Measurements from ENCODE around the gene FLNB. TPM values are rescaled to one million over a fixed set of nuclear protein-coding genes. Genes with fewer than 3 reads are reported as not detected.

FLNB gene
- total RNA-seq, 4 donors from 2014 or later: 265 to 345 (median 277) TPM

DNA sequence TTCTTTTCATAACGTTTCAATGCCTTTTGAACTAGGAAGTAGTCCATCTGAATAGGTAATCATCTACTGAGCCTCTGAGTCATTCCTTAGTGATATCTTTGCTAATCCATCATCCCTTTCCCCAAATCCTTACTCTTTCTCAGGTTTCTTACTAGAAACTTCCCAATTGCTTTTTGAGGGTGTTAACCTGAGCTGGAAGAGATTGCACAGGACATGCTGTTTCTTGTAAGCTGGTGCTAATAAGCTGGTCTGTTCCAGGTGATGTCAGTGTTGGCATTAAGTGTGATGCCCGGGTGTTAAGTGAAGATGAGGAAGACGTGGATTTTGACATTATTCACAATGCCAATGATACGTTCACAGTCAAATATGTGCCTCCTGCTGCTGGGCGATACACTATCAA, 101.5 kb downstream of the FLNB start:
- no peak for DNase-seq (ENCODE audit: low spot score in 2 of 2)
- no peaks in the 10 kb centered on the region for H3K9me3 ChIP-seq
- H3K27ac ChIP-seq: no peak overlapping the region
- TF ChIP-seq POLR2A (IDR thresholded peaks at IDR 0.05) (no peak), EP300 (IDR thresholded peaks at IDR 0.05) (no peak)
- TF ChIP-seq, protein P1, sequence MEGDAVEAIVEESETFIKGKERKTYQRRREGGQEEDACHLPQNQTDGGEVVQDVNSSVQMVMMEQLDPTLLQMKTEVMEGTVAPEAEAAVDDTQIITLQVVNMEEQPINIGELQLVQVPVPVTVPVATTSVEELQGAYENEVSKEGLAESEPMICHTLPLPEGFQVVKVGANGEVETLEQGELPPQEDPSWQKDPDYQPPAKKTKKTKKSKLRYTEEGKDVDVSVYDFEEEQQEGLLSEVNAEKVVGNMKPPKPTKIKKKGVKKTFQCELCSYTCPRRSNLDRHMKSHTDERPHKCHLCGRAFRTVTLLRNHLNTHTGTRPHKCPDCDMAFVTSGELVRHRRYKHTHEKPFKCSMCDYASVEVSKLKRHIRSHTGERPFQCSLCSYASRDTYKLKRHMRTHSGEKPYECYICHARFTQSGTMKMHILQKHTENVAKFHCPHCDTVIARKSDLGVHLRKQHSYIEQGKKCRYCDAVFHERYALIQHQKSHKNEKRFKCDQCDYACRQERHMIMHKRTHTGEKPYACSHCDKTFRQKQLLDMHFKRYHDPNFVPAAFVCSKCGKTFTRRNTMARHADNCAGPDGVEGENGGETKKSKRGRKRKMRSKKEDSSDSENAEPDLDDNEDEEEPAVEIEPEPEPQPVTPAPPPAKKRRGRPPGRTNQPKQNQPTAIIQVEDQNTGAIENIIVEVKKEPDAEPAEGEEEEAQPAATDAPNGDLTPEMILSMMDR (IDR thresholded peaks at IDR 0.05): no peak
- H3K36me3 ChIP-seq: peaks cover 6 to 94% (median 10%) of the 10 kb centered on the region in 3 donors
- H3K4me3 ChIP-seq: no peak overlapping the region
- 84 to 90% methylated on average over 5 of the region's 5 CpGs for WGBS, 2 donors
- no peaks in the 10 kb centered on the region for H3K27me3 ChIP-seq
- H3K4me1 ChIP-seq: peaks cover 0 to 3% (median 0%) of the 10 kb centered on the region in 4 donors

DNA sequence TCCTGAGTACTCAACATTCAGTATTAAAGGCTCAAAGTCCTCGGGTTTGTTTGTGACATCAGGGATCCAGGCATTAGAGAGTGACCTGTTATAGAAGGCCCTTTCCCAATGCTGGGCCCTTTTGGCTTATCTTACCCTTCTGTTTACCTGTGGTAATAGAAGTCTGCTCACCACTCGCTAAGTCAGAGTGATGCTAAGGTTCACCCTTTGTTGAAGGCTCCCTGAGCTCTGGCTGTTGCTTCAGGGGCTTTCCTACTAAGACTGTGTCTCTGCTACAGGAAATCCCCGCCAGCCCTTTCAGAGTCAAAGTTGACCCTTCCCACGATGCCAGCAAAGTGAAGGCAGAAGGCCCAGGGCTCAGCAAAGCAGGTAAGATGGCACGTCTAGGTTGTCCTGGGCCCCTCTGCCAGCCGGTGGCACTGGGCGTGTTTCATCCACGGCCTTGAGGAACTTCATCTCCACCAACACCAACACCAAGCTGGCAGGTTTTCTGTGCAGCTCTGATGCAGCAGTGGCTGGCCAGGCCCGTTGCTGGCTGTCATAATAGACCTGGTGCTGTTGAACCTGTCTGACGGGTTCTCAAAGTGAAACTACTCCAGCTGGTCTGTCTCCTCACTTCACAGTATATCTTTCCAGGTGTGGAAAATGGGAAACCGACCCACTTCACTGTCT, 103.4 kb downstream of the FLNB start:
- WGBS, 2 donors: 85 to 92% methylated on average over 11 of the region's 11 CpGs
- TF ChIP-seq, protein P1 (IDR thresholded peaks at IDR 0.05): no peak
- TF ChIP-seq POLR2A (IDR thresholded peaks at IDR 0.05) (no peak), EP300 (IDR thresholded peaks at IDR 0.05) (no peak)
- H3K27me3 ChIP-seq: no peaks in the 10 kb centered on the region
- no peaks in the 10 kb centered on the region for H3K9me3 ChIP-seq
- H3K27ac ChIP-seq: peak overlapping the region in 1 of 4 donors; percentile 11
- H3K4me1 ChIP-seq: peaks cover 0 to 17% (median 5%) of the 10 kb centered on the region in 4 donors
- H3K36me3 ChIP-seq: peaks cover 6 to 86% (median 10%) of the 10 kb centered on the region in 3 donors
- DNase-seq (ENCODE audit: low spot score in 2 of 2): no peak
- H3K4me3 ChIP-seq: no peak overlapping the region

DNA sequence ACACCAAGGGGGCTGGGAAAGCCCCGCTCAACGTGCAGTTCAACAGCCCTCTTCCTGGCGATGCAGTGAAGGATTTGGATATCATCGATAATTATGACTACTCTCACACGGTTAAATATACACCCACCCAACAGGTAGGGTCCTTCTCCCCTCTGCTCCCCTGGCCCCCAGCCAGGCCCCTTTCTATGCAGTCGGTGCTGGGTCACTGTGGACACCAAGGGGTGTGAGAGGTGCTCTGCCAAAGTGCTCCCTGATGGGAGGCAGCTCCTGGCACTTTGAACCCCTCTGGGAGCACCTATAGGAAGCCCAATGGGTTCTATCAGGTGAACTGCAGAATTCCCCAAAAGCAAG, 103.9 kb downstream of the FLNB start:
- Histone ChIP-seq H3K4me3 (no peak overlapping the region), H3K27ac (peak overlapping the region in 1 of 4 donors; percentile 11), H3K4me1 (peaks cover 0 to 23% (median 8%) of the 10 kb centered on the region in 4 donors), H3K27me3 (no peaks in the 10 kb centered on the region), H3K9me3 (no peaks in the 10 kb centered on the region), H3K36me3 (peaks cover 6 to 80% (median 10%) of the 10 kb centered on the region in 3 donors)
- WGBS, 2 donors: 87 to 92% methylated on average over 6 of the region's 6 CpGs
- TF ChIP-seq POLR2A (IDR thresholded peaks at IDR 0.05): no peak
- TF ChIP-seq EP300 (IDR thresholded peaks at IDR 0.05): no peak
- TF ChIP-seq, protein P1 (IDR thresholded peaks at IDR 0.05): no peak
- DNase-seq (ENCODE audit: low spot score in 2 of 2): no peak

DNA sequence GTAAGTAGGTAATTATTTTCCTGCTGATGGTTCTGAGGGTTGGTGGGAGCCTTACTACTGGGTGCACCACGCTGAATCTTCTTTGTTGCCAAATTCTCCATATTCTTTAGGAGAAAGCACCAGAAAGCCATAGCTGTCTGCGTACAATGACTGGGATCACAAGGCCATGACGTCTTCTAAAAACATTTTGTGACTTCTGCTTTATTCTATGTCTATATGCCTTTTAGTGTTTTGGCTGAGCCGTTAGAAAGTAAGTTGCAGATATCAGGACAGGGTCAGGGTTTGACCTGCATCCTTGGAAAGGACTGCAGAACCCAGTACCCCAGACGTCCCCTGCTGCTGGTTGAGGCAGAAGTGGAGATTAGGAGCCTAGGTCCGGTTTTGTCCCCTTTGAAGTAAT, 107.0 kb downstream of the FLNB start:
- no peaks in the 10 kb centered on the region for H3K9me3 ChIP-seq
- 80 to 81% methylated on average over 6 of the region's 6 CpGs for WGBS, 2 donors
- H3K4me3 ChIP-seq: no peak overlapping the region
- peak overlapping the region in 2 of 4 donors; percentile 76 to 80 for H3K27ac ChIP-seq
- peaks cover 1 to 56% (median 6%) of the 10 kb centered on the region in 3 donors for H3K36me3 ChIP-seq
- peaks cover 0 to 53% (median 27%) of the 10 kb centered on the region in 4 donors for H3K4me1 ChIP-seq
- TF ChIP-seq, protein P1 (IDR thresholded peaks at IDR 0.05): no peak
- TF ChIP-seq POLR2A (IDR thresholded peaks at IDR 0.05) (no peak), EP300 (IDR thresholded peaks at IDR 0.05) (no peak)
- H3K27me3 ChIP-seq: no peaks in the 10 kb centered on the region
- DNase-seq (ENCODE audit: low spot score in 2 of 2): no peak

DNA sequence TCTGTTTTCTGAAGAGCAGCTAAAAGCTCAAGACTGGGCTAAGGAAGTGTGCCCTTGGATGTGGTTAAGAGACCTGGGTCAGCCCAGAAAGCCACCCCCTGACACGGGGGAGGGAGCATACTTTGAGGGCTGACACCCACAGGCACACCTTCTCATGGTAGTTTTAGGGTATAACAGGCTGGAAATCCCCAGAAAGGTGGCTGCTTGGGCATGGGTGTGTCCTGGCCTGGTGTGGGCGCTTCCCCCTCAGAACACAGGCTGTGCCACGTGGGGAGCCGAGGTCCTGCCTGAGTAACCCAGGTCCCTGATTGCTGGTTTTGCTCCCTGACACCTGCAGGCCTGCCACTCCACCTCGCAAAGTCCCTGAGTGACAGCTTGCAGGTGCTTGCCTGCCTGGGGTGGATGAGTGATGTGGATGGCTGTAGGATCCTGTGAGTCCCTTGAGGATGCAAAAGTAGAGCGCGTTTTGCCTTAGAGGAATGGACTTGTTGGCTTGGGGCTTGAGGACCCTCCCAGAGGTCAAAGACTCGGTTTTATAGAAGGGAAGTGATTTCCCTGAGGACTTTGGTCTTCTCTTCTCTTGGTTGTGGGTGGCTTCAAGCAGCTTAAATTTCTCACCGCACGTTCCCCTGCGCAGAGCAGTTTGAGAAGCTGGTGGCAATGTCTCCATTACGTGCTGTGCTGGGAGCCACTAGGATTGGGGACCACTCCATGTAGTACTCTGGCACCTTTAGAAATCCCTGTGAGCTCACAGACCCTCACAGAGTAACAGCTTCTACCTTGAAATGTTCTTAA, 108.1 kb downstream of the FLNB start:
- WGBS, 2 donors: 79 to 90% methylated on average over 9 to 12 of the region's 12 CpGs
- no peak overlapping the region for H3K4me3 ChIP-seq
- no peaks in the 10 kb centered on the region for H3K9me3 ChIP-seq
- DNase-seq (ENCODE audit: low spot score in 2 of 2): no peak
- H3K36me3 ChIP-seq: peaks cover 6 to 56% (median 8%) of the 10 kb centered on the region in 3 donors
- peak overlapping the region in 3 of 4 donors; percentile 6 to 80 (median 76) for H3K27ac ChIP-seq
- H3K4me1 ChIP-seq: peaks cover 0 to 64% (median 31%) of the 10 kb centered on the region in 4 donors
- TF ChIP-seq, protein P1 (IDR thresholded peaks at IDR 0.05): no peak
- TF ChIP-seq EP300 (IDR thresholded peaks at IDR 0.05): no peak
- no peak for TF ChIP-seq POLR2A (IDR thresholded peaks at IDR 0.05)
- no peaks in the 10 kb centered on the region for H3K27me3 ChIP-seq
